PFSK-1 (cell line): ENCODE results near the gene TRPV4.

Experiments
- POLR2AphosphoS5 ChIP-seq: IDR thresholded peaks from 2 replicates; pipeline ENCODE4 v1.6.1; 2012; ENCODE audit warnings: low read depth, mild to moderate bottlenecking, control low read depth, low read length, moderate library complexity
- REST ChIP-seq, 2 experiments: IDR thresholded peaks; 2 replicates each; pipeline versions ENCODE4 v1.6.1 to v1.8.0; 2011 to 2012; ENCODE audit warnings: low read depth in 2 of 2, low read length in 2 of 2, control low read depth in 1 of 2, inconsistent platforms in 1 of 2, mild to moderate bottlenecking in 1 of 2, moderate library complexity in 1 of 2; ENCODE audit not compliant: insufficient read depth in 1 of 2
- SIN3A ChIP-seq: IDR thresholded peaks from 2 replicates; pipeline ENCODE4 v1.6.1; 2012; ENCODE audit warnings: mild to moderate bottlenecking, low read length, moderate library complexity, borderline replicate concordance; ENCODE audit not compliant: insufficient read depth
- TAF1 ChIP-seq: IDR thresholded peaks from 2 replicates; pipeline ENCODE4 v1.6.1; 2012; ENCODE audit warnings: low read length, control low read depth, borderline replicate concordance; ENCODE audit not compliant: insufficient read depth

- TF ChIP-seq POLR2AphosphoS5, result no peak
- TF ChIP-seq TAF1, result no peak
- TF ChIP-seq REST (IDR thresholded peaks at IDR 0.05; ENCODE audit: insufficient read depth in 1 of 2, low read depth in 2 of 2, low read length in 2 of 2), result no peak
- TF ChIP-seq SIN3A, result no peak
These were observed 3.7 kb upstream of the TRPV4 start for GRCh38 chr12:109836916-109837315.
